ENCODE data around the gene RPL38.

The RPL38 gene

GRCh38 chr17:74241847-74242246, 38.4 kb downstream of the RPL38 start:
- H3K27ac ChIP-seq (ENCODE audit: low read length) = no peak overlapping the region
- no peak overlapping the region for H3K9ac ChIP-seq (ENCODE audit: low read depth, low read length)
- no peaks in the 10 kb centered on the region for H3K27me3 ChIP-seq (ENCODE audit: insufficient read depth, low read length, poor library complexity)
- H3K79me2 ChIP-seq (ENCODE audit: insufficient read depth, low read length) = no peaks in the 10 kb centered on the region
- H3K4me3 ChIP-seq (ENCODE audit: low read depth in 1 of 2, low read length in 2 of 2) = no peak overlapping the region
- TF ChIP-seq CTCF (IDR thresholded peaks at IDR 0.05; ENCODE audit: borderline replicate concordance, extremely low read depth, low read length, poor library complexity, severe bottlenecking) = no peak
- TF ChIP-seq EZH2 (IDR thresholded peaks at IDR 0.05; ENCODE audit: borderline replicate concordance, low read depth, low read length, severe bottlenecking) = no peak
- H3K4me1 ChIP-seq (ENCODE audit: insufficient read depth, low read length) = no peaks in the 10 kb centered on the region
- H3K36me3 ChIP-seq (ENCODE audit: insufficient read depth, low read length) = no peaks in the 10 kb centered on the region
- H4K20me1 ChIP-seq (ENCODE audit: insufficient read depth, low read length) = no peaks in the 10 kb centered on the region
- H2AFZ ChIP-seq (ENCODE audit: low read depth, low read length) = no peak overlapping the region
- no peaks in the 10 kb centered on the region for H3K9me3 ChIP-seq (ENCODE audit: insufficient read depth, low read length, severe bottlenecking)
- DNase-seq (no peak), ATAC-seq (ENCODE audit: insufficient read depth, low read depth) (no peak)
- no peak overlapping the region for H3K4me2 ChIP-seq (ENCODE audit: insufficient read depth, low read length)

- H3K36me3 ChIP-seq (ENCODE audit: insufficient read depth, low read length) = no peaks in the 10 kb centered on the region
- H3K79me2 ChIP-seq (ENCODE audit: insufficient read depth, low read length) = no peaks in the 10 kb centered on the region
- no peak overlapping the region for H3K27ac ChIP-seq (ENCODE audit: low read length)
- no peak overlapping the region for H3K4me3 ChIP-seq (ENCODE audit: low read depth in 1 of 2, low read length in 2 of 2)
- H3K9ac ChIP-seq (ENCODE audit: low read depth, low read length) = no peak overlapping the region
- no peak overlapping the region for H2AFZ ChIP-seq (ENCODE audit: low read depth, low read length)
- no peaks in the 10 kb centered on the region for H4K20me1 ChIP-seq (ENCODE audit: insufficient read depth, low read length)
- ATAC-seq (ENCODE audit: insufficient read depth, low read depth) = no peak
- DNase-seq = no peak
- no peaks in the 10 kb centered on the region for H3K4me1 ChIP-seq (ENCODE audit: insufficient read depth, low read length)
- TF ChIP-seq EZH2 (IDR thresholded peaks at IDR 0.05; ENCODE audit: borderline replicate concordance, low read depth, low read length, severe bottlenecking) = no peak
- TF ChIP-seq CTCF (IDR thresholded peaks at IDR 0.05; ENCODE audit: borderline replicate concordance, extremely low read depth, low read length, poor library complexity, severe bottlenecking) = no peak
- no peaks in the 10 kb centered on the region for H3K27me3 ChIP-seq (ENCODE audit: insufficient read depth, low read length, poor library complexity)
- no peaks in the 10 kb centered on the region for H3K9me3 ChIP-seq (ENCODE audit: insufficient read depth, low read length, severe bottlenecking)
- H3K4me2 ChIP-seq (ENCODE audit: insufficient read depth, low read length) = no peak overlapping the region
Measured at GRCh38 chr17:74243013-74243755, 39.7 kb downstream of the RPL38 start.

GRCh38 chr17:74244128-74244527, 40.6 kb downstream of the RPL38 start:
- H3K4me1 ChIP-seq (ENCODE audit: insufficient read depth, low read length) = no peaks in the 10 kb centered on the region
- H2AFZ ChIP-seq (ENCODE audit: low read depth, low read length) = no peak overlapping the region
- H3K36me3 ChIP-seq (ENCODE audit: insufficient read depth, low read length) = no peaks in the 10 kb centered on the region
- no peak overlapping the region for H3K9ac ChIP-seq (ENCODE audit: low read depth, low read length)
- H4K20me1 ChIP-seq (ENCODE audit: insufficient read depth, low read length) = no peaks in the 10 kb centered on the region
- ATAC-seq (ENCODE audit: insufficient read depth, low read depth) = no peak
- no peak overlapping the region for H3K4me3 ChIP-seq (ENCODE audit: low read depth in 1 of 2, low read length in 2 of 2)
- TF ChIP-seq CTCF (IDR thresholded peaks at IDR 0.05; ENCODE audit: borderline replicate concordance, extremely low read depth, low read length, poor library complexity, severe bottlenecking) (no peak), EZH2 (IDR thresholded peaks at IDR 0.05; ENCODE audit: borderline replicate concordance, low read depth, low read length, severe bottlenecking) (no peak)
- H3K27me3 ChIP-seq (ENCODE audit: insufficient read depth, low read length, poor library complexity) = no peaks in the 10 kb centered on the region
- H3K9me3 ChIP-seq (ENCODE audit: insufficient read depth, low read length, severe bottlenecking) = no peaks in the 10 kb centered on the region
- H3K4me2 ChIP-seq (ENCODE audit: insufficient read depth, low read length) = no peak overlapping the region
- H3K27ac ChIP-seq (ENCODE audit: low read length) = no peak overlapping the region
- no peak for DNase-seq
- H3K79me2 ChIP-seq (ENCODE audit: insufficient read depth, low read length) = no peaks in the 10 kb centered on the region
